Measurements from ENCODE around the gene GABBR2. TPM values are rescaled to one million over a fixed set of nuclear protein-coding genes. Genes with fewer than 3 reads are reported as not detected.

The GABBR2 gene
- total RNA-seq, 4 donors from 2014 or later, result 2.4 to 13.6 (median 10.0) TPM

- H3K4me1 ChIP-seq, result no peaks in the 10 kb centered on the region
- no peaks in the 10 kb centered on the region for H3K36me3 ChIP-seq
- no peak overlapping the region for H3K4me3 ChIP-seq (replicated peaks in 1 of 3)
- TF ChIP-seq POLR2A (IDR thresholded peaks at IDR 0.05) (no peak), CTCF (IDR thresholded peaks at IDR 0.05) (no peak)
- DNase-seq, result no peak
- no peak overlapping the region for H3K27ac ChIP-seq
- 84 to 95% methylated on average over 2 to 6 of the region's 6 CpGs for WGBS, 2 donors
- no peaks in the 10 kb centered on the region for H3K9me3 ChIP-seq
- H3K27me3 ChIP-seq, result no peaks in the 10 kb centered on the region
- intact Hi-C loops (cut with DNase I), result no loop called here
Observed at GRCh38 chr9:98369066-98369425, 339.7 kb downstream of the GABBR2 start.

DNA sequence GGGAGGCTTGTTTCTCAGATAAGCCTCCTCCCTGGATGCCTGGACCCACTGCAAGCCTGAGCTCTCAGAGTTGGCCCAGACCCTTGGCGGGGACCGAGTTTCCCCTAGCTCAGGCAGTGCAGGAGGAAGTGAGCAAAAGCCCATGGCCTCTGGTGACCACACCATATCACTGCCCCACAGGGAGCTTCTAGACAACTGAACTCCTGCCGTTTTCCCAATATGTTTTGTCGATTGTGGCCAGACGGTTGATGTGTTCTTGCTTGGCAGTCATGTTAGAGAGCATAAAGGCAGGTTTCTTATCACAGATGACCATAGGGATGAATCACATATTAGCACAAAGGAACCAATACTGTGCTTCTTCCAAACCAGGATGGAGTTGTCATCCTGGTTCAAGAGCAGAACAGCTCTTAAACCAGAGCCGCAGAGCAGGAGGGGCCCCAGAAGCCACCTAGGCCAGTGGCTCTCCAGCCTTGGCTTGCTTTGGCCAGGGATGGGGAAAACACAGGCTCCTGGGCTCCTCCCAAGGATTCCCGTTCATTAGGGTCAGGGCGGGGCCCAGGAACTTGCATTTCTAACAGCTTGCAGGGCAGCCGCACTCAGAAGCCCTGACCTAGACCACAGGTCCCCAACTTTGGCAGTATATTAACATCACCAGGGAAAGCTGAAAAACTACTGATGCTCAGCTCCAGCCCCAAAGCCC, 340.2 kb downstream of the GABBR2 start:
- H3K36me3 ChIP-seq, result no peaks in the 10 kb centered on the region
- H3K4me3 ChIP-seq (replicated peaks in 1 of 3), result no peak overlapping the region
- intact Hi-C loops (cut with DNase I), result no loop called here
- H3K27ac ChIP-seq, result no peak overlapping the region
- H3K9me3 ChIP-seq, result no peaks in the 10 kb centered on the region
- H3K27me3 ChIP-seq, result no peaks in the 10 kb centered on the region
- no peak for DNase-seq
- no peaks in the 10 kb centered on the region for H3K4me1 ChIP-seq
- no peak for TF ChIP-seq CTCF (IDR thresholded peaks at IDR 0.05)
- no peak for TF ChIP-seq POLR2A (IDR thresholded peaks at IDR 0.05)
- 71 to 77% methylated on average over 9 of the region's 9 CpGs for WGBS, 2 donors

- TF ChIP-seq CTCF (IDR thresholded peaks at IDR 0.05), result no peak
- no peak for TF ChIP-seq POLR2A (IDR thresholded peaks at IDR 0.05)
- no peak overlapping the region for H3K4me3 ChIP-seq (replicated peaks in 1 of 3)
- H3K27me3 ChIP-seq, result no peaks in the 10 kb centered on the region
- no peak overlapping the region for H3K27ac ChIP-seq
- no peak for DNase-seq
- intact Hi-C loops (cut with DNase I), result no loop called here
- no peaks in the 10 kb centered on the region for H3K4me1 ChIP-seq
- no peaks in the 10 kb centered on the region for H3K9me3 ChIP-seq
- WGBS, 2 donors, result 89 to 90% methylated on average over 5 of the region's 5 CpGs
- no peaks in the 10 kb centered on the region for H3K36me3 ChIP-seq
Observed at GRCh38 chr9:98367923-98368322, 340.8 kb downstream of the GABBR2 start.

- Histone ChIP-seq H3K27ac (no peak overlapping the region), H3K9me3 (no peaks in the 10 kb centered on the region), H3K4me1 (no peaks in the 10 kb centered on the region), H3K36me3 (no peaks in the 10 kb centered on the region), H3K27me3 (no peaks in the 10 kb centered on the region), H3K4me3 (replicated peaks in 1 of 3) (no peak overlapping the region)
- TF ChIP-seq CTCF (IDR thresholded peaks at IDR 0.05) (no peak), POLR2A (IDR thresholded peaks at IDR 0.05) (no peak)
- intact Hi-C loops (cut with DNase I), result no loop called here
- no peak for DNase-seq
- WGBS, 2 donors, result 85 to 86% methylated on average over 5 of the region's 5 CpGs
Observed at GRCh38 chr9:98367371-98367900, 341.3 kb downstream of the GABBR2 start.

GRCh38 chr9:98365781-98366180, 343.0 kb downstream of the GABBR2 start:
- 72 to 90% methylated on average over 1 of the region's 1 CpG for WGBS, 2 donors

More at GRCh38 chr9:98365781-98366180, 343.0 kb downstream of the GABBR2 start:
- Histone ChIP-seq H3K9me3 (no peaks in the 10 kb centered on the region), H3K4me1 (no peaks in the 10 kb centered on the region), H3K4me3 (replicated peaks in 1 of 3) (no peak overlapping the region), H3K36me3 (no peaks in the 10 kb centered on the region), H3K27ac (no peak overlapping the region), H3K27me3 (no peaks in the 10 kb centered on the region)
- intact Hi-C loops (cut with DNase I), result no loop called here
- DNase-seq, result no peak
- no peak for TF ChIP-seq CTCF (IDR thresholded peaks at IDR 0.05)
- no peak for TF ChIP-seq POLR2A (IDR thresholded peaks at IDR 0.05)
